K562 (cell line): ENCODE results near the gene GLCCI1. TPM values are rescaled to one million over a fixed set of nuclear protein-coding genes. Genes with fewer than 3 reads are reported as not detected.

Experiments used
- ATF2 ChIP-seq: sonication (generic); formaldehyde crosslinking; IDR thresholded peaks from 2 replicates; pipeline ENCODE4 v1.8.1; 2022; ENCODE audit warnings: missing genetic modification reagents
- BRD4 ChIP-seq: fragments of 200-600 bp; sonication (generic); IDR thresholded peaks from 2 replicates; pipeline ENCODE4 v1.6.1; 2017; ENCODE audit warnings: inconsistent platforms
- CBFB ChIP-seq: sonication (generic); formaldehyde crosslinking; IDR thresholded peaks from 2 replicates; pipeline ENCODE4 v1.4.0; 2020; ENCODE audit warnings: mild to moderate bottlenecking, missing genetic modification reagents
- CTCFL ChIP-seq: IDR thresholded peaks from 2 replicates; pipeline ENCODE4 v1.6.1; 2011; ENCODE audit warnings: borderline replicate concordance, low read depth, mild to moderate bottlenecking, moderate library complexity, low read length; ENCODE audit not compliant: insufficient read depth, poor library complexity, severe bottlenecking
- ETV6 ChIP-seq, 3 experiments: fragments of 150-350 bp in 1 of 3; sonication (generic) in 1 of 3; formaldehyde crosslinking in 1 of 3; IDR thresholded peaks; 2 replicates each; pipeline versions ENCODE4 v1.6.1 to v1.8.0; 2014 to 2022; ENCODE audit warnings: borderline replicate concordance in 2 of 3, low read depth in 2 of 3, antibody characterized with exemption in 1 of 3, low read length in 1 of 3, mild to moderate bottlenecking in 1 of 3, missing genetic modification reagents in 1 of 3
- GATAD2B ChIP-seq: fragments of 450-650 bp; IDR thresholded peaks from 2 replicates; pipeline ENCODE4 v1.6.1; 2017; ENCODE audit warnings: mild to moderate bottlenecking, borderline replicate concordance
- GTF2E2 ChIP-seq: fragments of 200-800 bp; sonication (Bioruptor generic); IDR thresholded peaks from 2 replicates; pipeline ENCODE4 v1.6.1; 2016; ENCODE audit warnings: missing genetic modification characterization, missing compliant biosample characterization
- GTF2F1 ChIP-seq: IDR thresholded peaks from 2 replicates; pipeline ENCODE4 v1.6.1; 2011; ENCODE audit warnings: low read depth, low read length, improper control_type of control experiment
- HNRNPH1 ChIP-seq: fragments of 200-400 bp; formaldehyde crosslinking; optimal IDR thresholded peaks from 2 replicates; pipeline ENCODE3; 2017; ENCODE audit warnings: low read depth, mild to moderate bottlenecking, low read length, moderate library complexity
- IRF2 ChIP-seq: sonication (generic); formaldehyde crosslinking; IDR thresholded peaks from 2 replicates; pipeline ENCODE4 v1.8.1; 2022; ENCODE audit warnings: mild to moderate bottlenecking, missing genetic modification reagents
- MCM5 ChIP-seq: fragments of 450-650 bp; IDR thresholded peaks from 2 replicates; pipeline ENCODE4 v1.6.1; 2016; ENCODE audit warnings: low read depth
- NRF1 ChIP-seq, 2 experiments: fragments of 450-650 bp; IDR thresholded peaks in 1 of 2; conservative IDR thresholded peaks in 1 of 2; 2 replicates each; pipeline ENCODE4 v1.6.1; 2014; ENCODE audit warnings: mild to moderate bottlenecking in 2 of 2
- PHTF2 ChIP-seq: fragments of 250-450 bp; sonication (Bioruptor Pico); IDR thresholded peaks from 2 replicates; pipeline ENCODE4 v1.5.0; 2021; ENCODE audit warnings: mild to moderate bottlenecking
- RCOR1 ChIP-seq, 2 experiments: IDR thresholded peaks; 2 replicates each; pipeline ENCODE4 v1.6.1; 2012; ENCODE audit warnings: low read depth in 2 of 2, low read length in 2 of 2, borderline replicate concordance in 1 of 2, improper control_type of control experiment in 1 of 2
- RNF2 ChIP-seq: sonication (generic); IDR thresholded peaks from 2 replicates; pipeline ENCODE4 v1.6.1; 2016
- SAP30 ChIP-seq: fragments of 200-600 bp; sonication (generic); IDR thresholded peaks from 2 replicates; pipeline ENCODE4 v1.6.1; 2012; ENCODE audit warnings: borderline replicate concordance, low read depth, mild to moderate bottlenecking, moderate library complexity, low read length, control low read depth, inconsistent platforms; ENCODE audit not compliant: insufficient read depth, poor library complexity, severe bottlenecking
- SP1 ChIP-seq: sonication (generic); formaldehyde crosslinking; IDR thresholded peaks from 2 replicates; pipeline ENCODE4 v1.8.1; 2022; ENCODE audit warnings: mild to moderate bottlenecking, missing genetic modification reagents
- SRSF7 ChIP-seq: fragments of 200-400 bp; formaldehyde crosslinking; optimal IDR thresholded peaks from 2 replicates; pipeline ENCODE3; 2017; ENCODE audit warnings: mild to moderate bottlenecking, low read depth, low read length
- TAF7 ChIP-seq: fragments of 450-650 bp; IDR thresholded peaks from 2 replicates; pipeline ENCODE4 v1.6.1; 2016; ENCODE audit warnings: missing genetic modification characterization, missing compliant biosample characterization
- TEAD2 ChIP-seq: fragments of 450-650 bp; IDR thresholded peaks from 2 replicates; pipeline ENCODE4 v1.6.1; 2016; ENCODE audit warnings: missing genetic modification characterization, control low read depth, missing compliant biosample characterization
- ZFP30 ChIP-seq: fragments of 250-450 bp; sonication (Bioruptor Pico); IDR thresholded peaks from 2 replicates; pipeline ENCODE4 v1.8.0; 2022; ENCODE audit warnings: moderate library complexity, mild to moderate bottlenecking, inconsistent platforms, borderline replicate concordance
- ZKSCAN8 ChIP-seq: fragments of 200-800 bp; sonication (Bioruptor generic); IDR thresholded peaks from 2 replicates; pipeline ENCODE4 v1.6.1; 2016; ENCODE audit warnings: missing genetic modification characterization, missing compliant biosample characterization
- ZNF134 ChIP-seq: fragments of 250-450 bp; sonication (Bioruptor Pico); conservative IDR thresholded peaks from 2 replicates; pipeline ENCODE4 v1.4.0; 2020
- ZNF23 ChIP-seq: fragments of 250-450 bp; sonication (Bioruptor Pico); IDR thresholded peaks from 2 replicates; pipeline ENCODE4 v1.4.0; 2020; ENCODE audit warnings: mild to moderate bottlenecking
- ZNF584 ChIP-seq: fragments of 200-800 bp; sonication (Bioruptor generic); IDR thresholded peaks from 2 replicates; pipeline ENCODE4 v1.6.1; 2016; ENCODE audit warnings: low read depth, mild to moderate bottlenecking, missing genetic modification characterization, missing compliant biosample characterization
- ZNF785 ChIP-seq: fragments of 250-450 bp; sonication (Bioruptor Pico); IDR thresholded peaks from 2 replicates; pipeline ENCODE4 v1.4.0; 2020; ENCODE audit warnings: mild to moderate bottlenecking
- polyA plus RNA-seq, 8 experiments: library from polyadenylated mRNA; depleted of rRNA in 4 of 8; stranded (reverse) in 5 of 8; unstranded in 3 of 8; fragments of >200 nt; fragmentation: Nextera tagmentation in 2 of 8; fragmentation: Illumina TruSeq in 1 of 8; extraction: Ambion mirVana in 2 of 8; extraction: Trizol in 1 of 8; gene quantifications; 2 replicates each; pipeline versions ENCODE4 v1.2.1 to v1.2.3, GENCODE V29; 2011 to 2014; ENCODE audit warnings: inconsistent platforms in 1 of 8, missing spikeins in 1 of 8
- total RNA-seq, 7 experiments: library from RNA; depleted of rRNA in 6 of 7; stranded (reverse); fragments of >200 nt in 6 of 7; fragmentation: Illumina TruSeq in 2 of 7; extraction: Trizol in 2 of 7; gene quantifications; 2 replicates each; pipeline versions ENCODE4 v1.2.1 to v1.2.3, GENCODE V29; 2011 to 2021; ENCODE audit warnings: low replicate concordance in 1 of 7

GLCCI1 gene
- total and polyA plus RNA-seq, 9 of the 15 experiments (the other 6 are each of a cell fraction or from before 2014, with no cell fraction given) = 2.7 to 11.9 (median 7.2) TPM

- TF ChIP-seq CTCFL (no peak), TEAD2 (tag) (no peak), PHTF2 (no peak), CBFB (CRISPR knock-in tag) (no peak), GTF2F1 (no peak), GTF2E2 (tag) (no peak), TAF7 (tag) (no peak), BRD4 (no peak), MCM5 (no peak), IRF2 (CRISPR knock-in tag) (no peak), GATAD2B (no peak), ZNF23 (CRISPR knock-in tag) (no peak), RCOR1 (IDR thresholded peaks at IDR 0.05; ENCODE audit: borderline replicate concordance in 1 of 2, low read depth in 2 of 2, low read length in 2 of 2) (peak in 1 of 2 experiments; percentile 51; a peak in 2 of 4 replicates), ETV6 (IDR thresholded peaks at IDR 0.05; ENCODE audit: borderline replicate concordance in 1 of 2, low read depth in 2 of 2, low read length in 1 of 2) (no peak), ETV6 (CRISPR knock-in tag; IDR thresholded peaks at IDR 0.05; ENCODE audit: borderline replicate concordance) (no peak), SAP30 (no peak), ZKSCAN8 (CRISPR knock-in tag) (no peak), SP1 (CRISPR knock-in tag) (0 out of 2 replicates have a peak, but pooled peaks have one; percentile 40), ZNF584 (CRISPR knock-in tag) (no peak), RNF2 (no peak), HNRNPH1 (no peak), SRSF7 (no peak), ZFP30 (CRISPR knock-in tag) (no peak), ZNF785 (CRISPR knock-in tag) (no peak), NRF1 (conservative IDR thresholded peaks at IDR 0.05 in 1 of 2, IDR thresholded peaks at IDR 0.05 in 1 of 2) (no peak), ATF2 (CRISPR knock-in tag) (no peak), ZNF134 (CRISPR knock-in tag) (no peak)
These were observed 163.4 kb downstream of the GLCCI1 start (continued) for GRCh38 chr7:8131694-8132605.
